22Rv1 (cell line): ENCODE data around the gene MFSD2A.

Experiments
- ZFX ChIP-seq: fragments of 450-650 bp; IDR thresholded peaks from 2 replicates; pipeline ENCODE4 v1.6.1; 2017; ENCODE audit warnings: antibody characterized with exemption, borderline replicate concordance
- TF ChIP-seq, protein P1 (sequence below): fragments of 450-650 bp; IDR thresholded peaks from 2 replicates; pipeline ENCODE4 v1.5.1; 2017; ENCODE audit warnings: mild to moderate bottlenecking

DNA sequence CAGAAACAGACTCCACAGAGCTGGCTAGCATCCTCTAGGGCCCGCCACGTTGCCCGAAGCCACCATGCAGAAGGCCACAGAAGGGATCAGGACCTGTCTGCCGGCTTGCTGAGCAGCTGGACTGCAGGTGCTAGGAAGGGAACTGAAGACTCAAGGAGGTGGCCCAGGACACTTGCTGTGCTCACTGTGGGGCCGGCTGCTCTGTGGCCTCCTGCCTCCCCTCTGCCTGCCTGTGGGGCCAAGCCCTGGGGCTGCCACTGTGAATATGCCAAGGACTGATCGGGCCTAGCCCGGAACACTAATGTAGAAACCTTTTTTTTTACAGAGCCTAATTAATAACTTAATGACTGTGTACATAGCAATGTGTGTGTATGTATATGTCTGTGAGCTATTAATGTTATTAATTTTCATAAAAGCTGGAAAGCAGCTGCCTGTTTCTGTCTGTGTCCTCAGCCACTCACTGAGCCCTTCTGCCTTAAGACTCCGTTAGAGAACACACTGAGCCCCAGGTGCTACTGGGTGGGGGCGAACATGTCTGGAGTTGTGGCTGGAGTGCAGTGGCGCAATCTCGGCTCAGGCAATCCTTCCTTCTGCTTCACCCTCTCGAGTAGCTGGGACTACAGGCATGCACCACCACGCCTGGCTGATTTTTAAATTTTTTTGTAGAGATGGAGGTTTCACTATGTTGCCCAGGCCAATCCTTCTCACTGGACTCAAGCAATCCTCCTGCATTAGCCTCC lies 14.8 kb downstream of the MFSD2A start:
- TF ChIP-seq, protein P1, sequence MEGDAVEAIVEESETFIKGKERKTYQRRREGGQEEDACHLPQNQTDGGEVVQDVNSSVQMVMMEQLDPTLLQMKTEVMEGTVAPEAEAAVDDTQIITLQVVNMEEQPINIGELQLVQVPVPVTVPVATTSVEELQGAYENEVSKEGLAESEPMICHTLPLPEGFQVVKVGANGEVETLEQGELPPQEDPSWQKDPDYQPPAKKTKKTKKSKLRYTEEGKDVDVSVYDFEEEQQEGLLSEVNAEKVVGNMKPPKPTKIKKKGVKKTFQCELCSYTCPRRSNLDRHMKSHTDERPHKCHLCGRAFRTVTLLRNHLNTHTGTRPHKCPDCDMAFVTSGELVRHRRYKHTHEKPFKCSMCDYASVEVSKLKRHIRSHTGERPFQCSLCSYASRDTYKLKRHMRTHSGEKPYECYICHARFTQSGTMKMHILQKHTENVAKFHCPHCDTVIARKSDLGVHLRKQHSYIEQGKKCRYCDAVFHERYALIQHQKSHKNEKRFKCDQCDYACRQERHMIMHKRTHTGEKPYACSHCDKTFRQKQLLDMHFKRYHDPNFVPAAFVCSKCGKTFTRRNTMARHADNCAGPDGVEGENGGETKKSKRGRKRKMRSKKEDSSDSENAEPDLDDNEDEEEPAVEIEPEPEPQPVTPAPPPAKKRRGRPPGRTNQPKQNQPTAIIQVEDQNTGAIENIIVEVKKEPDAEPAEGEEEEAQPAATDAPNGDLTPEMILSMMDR, result no peak
- TF ChIP-seq ZFX, result no peak
